Hepatocyte (in vitro differentiated cells): ENCODE data around the gene ASB8. TPM values are rescaled to one million over a fixed set of nuclear protein-coding genes. Genes with fewer than 3 reads are reported as not detected.

Source experiments
- DNase-seq: peaks from one replicate; pipeline ENCODE4 v3.0.0-alpha.2; 2016; ENCODE audit warnings: low spot score
- H2AFZ ChIP-seq: fragments of 200-600 bp; sonication (generic); 2 replicates; pipeline ENCODE4 v1.6.0; 2016; ENCODE audit warnings: antibody characterized with exemption, mild to moderate bottlenecking
- H3K27ac ChIP-seq: fragments of 200-600 bp; sonication (generic); 2 replicates; pipeline ENCODE4 v1.5.1; 2016; ENCODE audit warnings: mild to moderate bottlenecking
- H3K27me3 ChIP-seq: fragments of 200-600 bp; sonication (generic); 2 replicates; pipeline ENCODE4 v1.6.1; 2016
- H3K36me3 ChIP-seq: fragments of 200-600 bp; sonication (generic); replicated peaks from 2 replicates; pipeline ENCODE4 v1.5.1; 2016; ENCODE audit warnings: low read depth; ENCODE audit not compliant: insufficient read depth
- H3K4me1 ChIP-seq: fragments of 200-600 bp; sonication (generic); 2 replicates; pipeline ENCODE4 v1.5.1; 2016; ENCODE audit warnings: mild to moderate bottlenecking, moderate library complexity; ENCODE audit not compliant: insufficient read depth
- H3K4me2 ChIP-seq: fragments of 200-600 bp; sonication (generic); 2 replicates; pipeline ENCODE4 v1.6.0; 2016
- H3K4me3 ChIP-seq: fragments of 200-600 bp; sonication (generic); 2 replicates; pipeline ENCODE4 v1.5.1; 2016; ENCODE audit warnings: mild to moderate bottlenecking
- H3K79me2 ChIP-seq: fragments of 200-600 bp; sonication (generic); 2 replicates; pipeline ENCODE4 v1.6.0; 2017; ENCODE audit warnings: mild to moderate bottlenecking
- H3K9me2 ChIP-seq: fragments of 200-600 bp; sonication (generic); replicated peaks from 2 replicates; pipeline ENCODE4 v1.6.0; 2017; ENCODE audit warnings: mild to moderate bottlenecking; ENCODE audit not compliant: insufficient read depth
- H3K9me3 ChIP-seq: fragments of 200-600 bp; sonication (generic); 2 replicates; pipeline ENCODE4 v1.5.1; 2016; ENCODE audit warnings: low read depth, mild to moderate bottlenecking
- H4K20me1 ChIP-seq: fragments of 200-600 bp; sonication (generic); 2 replicates; pipeline ENCODE4 v1.6.0; 2016; ENCODE audit warnings: mild to moderate bottlenecking; ENCODE audit not compliant: insufficient read depth, poor library complexity, severe bottlenecking
- CTCF ChIP-seq: fragments of 200-600 bp; sonication (generic); IDR thresholded peaks from 2 replicates; pipeline ENCODE4 v1.5.1; 2016; ENCODE audit warnings: antibody characterized with exemption, mild to moderate bottlenecking; ENCODE audit not compliant: poor library complexity
- EZH2 ChIP-seq: fragments of 200-600 bp; sonication (generic); IDR thresholded peaks from 2 replicates; pipeline ENCODE4 v1.6.1; 2016; ENCODE audit warnings: antibody characterized with exemption, mild to moderate bottlenecking, borderline replicate concordance
- EZH2phosphoT487 ChIP-seq: fragments of 200-600 bp; sonication (generic); IDR thresholded peaks from one replicate; pipeline ENCODE4 v1.6.1; 2018; ENCODE audit warnings: antibody characterized with exemption, mild to moderate bottlenecking, low read depth, moderate library complexity; ENCODE audit not compliant: unreplicated experiment, severe bottlenecking
- WGBS: methylation state at CpG from one replicate; pipeline ENCODE4 v1.1.6; 2016; ENCODE audit warnings: low lambda C conversion rate; ENCODE audit errors: missing lambda C conversion rate; 5-methylcytosine and 5-hydroxymethylcytosine counted together
- polyA plus RNA-seq: library from polyadenylated mRNA; unstranded; fragments of >200 nt; fragmentation: Nextera tagmentation; extraction: Ambion mirVana; gene quantifications from 2 replicates; pipeline ENCODE4 v1.2.1, GENCODE V29; 2016
- total RNA-seq: library from RNA; depleted of rRNA; stranded (reverse); fragments of >200 nt; gene quantifications from 2 replicates; pipeline ENCODE4 v1.2.3, GENCODE V29; 2014

Gene ASB8
- total and polyA plus RNA-seq, 2 experiments from 2014 or later, result 27.2 to 29.0 TPM

GRCh38 chr12:48187916-48188695 lies 30.8 kb upstream of the ASB8 start:
- no peak for TF ChIP-seq EZH2
- no peak for TF ChIP-seq CTCF
- no peak for TF ChIP-seq EZH2phosphoT487
- Histone ChIP-seq H3K36me3 (no peaks in the 10 kb centered on the region), H3K79me2 (no peaks in the 10 kb centered on the region), H3K9me2 (no peaks in the 10 kb centered on the region), H3K9me3 (no peaks in the 10 kb centered on the region), H3K4me2 (no peak overlapping the region), H3K4me1 (peaks cover 5% of the 10 kb centered on the region), H3K27me3 (peaks cover 21% of the 10 kb centered on the region), H3K27ac (no peak overlapping the region), H2AFZ (no peak overlapping the region), H3K4me3 (no peak overlapping the region), H4K20me1 (no peaks in the 10 kb centered on the region)
- no peak for DNase-seq
- WGBS, result 83% methylated on average over 10 of the region's 10 CpGs

- Histone ChIP-seq H3K9me3 (no peaks in the 10 kb centered on the region), H3K36me3 (no peaks in the 10 kb centered on the region), H3K4me3 (no peak overlapping the region), H3K27ac (no peak overlapping the region), H3K4me2 (peak overlapping the region; percentile 87), H3K27me3 (peaks cover 42% of the 10 kb centered on the region), H2AFZ (no peak overlapping the region), H3K4me1 (peaks cover 12% of the 10 kb centered on the region), H3K79me2 (no peaks in the 10 kb centered on the region), H3K9me2 (no peaks in the 10 kb centered on the region), H4K20me1 (no peaks in the 10 kb centered on the region)
- WGBS, result 64% methylated on average over 10 of the region's 10 CpGs
- TF ChIP-seq CTCF, result no peak
- TF ChIP-seq EZH2, result no peak
- TF ChIP-seq EZH2phosphoT487, result no peak
- peak; percentile 54 for DNase-seq
Observed at GRCh38 chr12:48185181-48185919, 28.0 kb upstream of the ASB8 start.

GRCh38 chr12:48184549-48184922 lies 27.2 kb upstream of the ASB8 start:
- Histone ChIP-seq H3K27ac (no peak overlapping the region), H3K4me2 (peak overlapping the region; percentile 87), H3K4me3 (peak overlapping the region; percentile 57), H3K36me3 (no peaks in the 10 kb centered on the region), H3K27me3 (peaks cover 42% of the 10 kb centered on the region), H3K4me1 (peaks cover 12% of the 10 kb centered on the region), H4K20me1 (no peaks in the 10 kb centered on the region), H3K79me2 (no peaks in the 10 kb centered on the region), H3K9me3 (no peaks in the 10 kb centered on the region), H2AFZ (peak overlapping the region; percentile 89), H3K9me2 (no peaks in the 10 kb centered on the region)
- no peak for DNase-seq
- TF ChIP-seq EZH2 (peak; percentile 81), EZH2phosphoT487 (no peak), CTCF (no peak)
- 22% methylated on average over 20 of the region's 20 CpGs for WGBS
